ENCODE measurements around the gene THRSP. TPM values are rescaled to one million over a fixed set of nuclear protein-coding genes. Genes with fewer than 3 reads are reported as not detected.
"Not testable (repeated sequence)": the region's sequence is repeated elsewhere in the genome, so short reads cannot be mapped to it uniquely, and the experiment has no call there.

THRSP gene
- total RNA-seq, 4 donors from 2014 or later, result not detected

DNA sequence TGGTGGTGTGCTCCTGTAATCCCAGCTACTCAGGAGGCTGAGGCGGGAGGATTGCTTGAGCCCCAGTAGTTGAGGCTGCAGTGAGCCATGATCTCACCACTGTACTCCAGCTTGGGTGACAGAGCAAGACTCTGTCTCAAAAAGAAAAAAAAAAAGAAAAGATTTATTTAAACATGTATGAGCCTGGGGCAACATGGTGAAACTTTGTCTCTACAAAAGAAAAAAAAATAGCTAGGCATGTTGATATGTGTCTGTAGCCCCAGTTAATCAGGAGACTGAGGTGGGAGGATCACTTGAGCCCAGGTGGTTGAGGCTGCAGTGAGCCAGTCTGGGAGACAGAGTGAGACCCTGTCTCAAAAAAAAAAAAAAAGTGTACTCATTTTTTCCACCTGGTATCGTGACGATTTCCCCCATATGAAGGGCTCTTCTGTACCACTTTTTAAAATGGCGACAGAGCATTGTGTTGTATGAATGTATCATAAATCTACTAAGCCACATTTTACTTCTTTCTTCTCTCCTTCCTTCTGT, 24.2 kb upstream of the THRSP start:
- intact Hi-C loops (cut with DNase I; ENCODE audit: low total_unique reads), result no loop called here
- no peak for DNase-seq
- 63 to 73% methylated on average over 4 of the region's 4 CpGs for WGBS, 2 donors (ENCODE audit: low coverage in 1 of 2)
- H3K27ac ChIP-seq, result peak overlapping the region; percentile 67 to 78 (median 76)
- H3K4me1 ChIP-seq, result peaks cover 20 to 44% (median 37%) of the 10 kb centered on the region in 4 donors
- peak overlapping the region in 1 of 4 donors; percentile 22 for H3K4me3 ChIP-seq
- in situ Hi-C loops (cut with MboI; ENCODE audit: low pct_ligation_motif_present in 1 of 4, low pct_unique_long_range_greater_than_20kb in 1 of 4, low sequenced_read_pairs in 3 of 4), result no loop called here
- no peak for TF ChIP-seq POLR2AphosphoS5 (IDR thresholded peaks at IDR 0.05)
- TF ChIP-seq EP300 (IDR thresholded peaks at IDR 0.05; ENCODE audit: low read depth), result no peak
- no peak for TF ChIP-seq POLR2A (IDR thresholded peaks at IDR 0.05)
- H3K36me3 ChIP-seq, result no peaks in the 10 kb centered on the region
- no peaks in the 10 kb centered on the region for H3K9me3 ChIP-seq
- no peaks in the 10 kb centered on the region for H3K27me3 ChIP-seq

- WGBS, 2 donors (ENCODE audit: low coverage in 1 of 2), result 27 to 32% methylated on average over 6 to 7 of the region's 7 CpGs
- H3K9me3 ChIP-seq, result no peaks in the 10 kb centered on the region
- intact Hi-C loops (cut with DNase I; ENCODE audit: low total_unique reads) (no loop called here), in situ Hi-C loops (cut with MboI; ENCODE audit: low pct_ligation_motif_present in 1 of 4, low pct_unique_long_range_greater_than_20kb in 1 of 4, low sequenced_read_pairs in 3 of 4) (no loop called here)
- H3K4me1 ChIP-seq, result peaks cover 20 to 46% (median 39%) of the 10 kb centered on the region in 4 donors
- H3K27ac ChIP-seq, result peak overlapping the region; percentile 67 to 78 (median 76)
- peak; percentile 79 for DNase-seq
- TF ChIP-seq EP300 (IDR thresholded peaks at IDR 0.05; ENCODE audit: low read depth) (no peak), POLR2AphosphoS5 (IDR thresholded peaks at IDR 0.05) (no peak), POLR2A (IDR thresholded peaks at IDR 0.05) (no peak), CTCF (IDR thresholded peaks at IDR 0.05) (no peak)
- no peaks in the 10 kb centered on the region for H3K27me3 ChIP-seq
- peak overlapping the region in 1 of 4 donors; percentile 22 for H3K4me3 ChIP-seq
- H3K36me3 ChIP-seq, result no peaks in the 10 kb centered on the region
These were observed 23.6 kb upstream of the THRSP start for GRCh38 chr11:78039919-78040671.

DNA sequence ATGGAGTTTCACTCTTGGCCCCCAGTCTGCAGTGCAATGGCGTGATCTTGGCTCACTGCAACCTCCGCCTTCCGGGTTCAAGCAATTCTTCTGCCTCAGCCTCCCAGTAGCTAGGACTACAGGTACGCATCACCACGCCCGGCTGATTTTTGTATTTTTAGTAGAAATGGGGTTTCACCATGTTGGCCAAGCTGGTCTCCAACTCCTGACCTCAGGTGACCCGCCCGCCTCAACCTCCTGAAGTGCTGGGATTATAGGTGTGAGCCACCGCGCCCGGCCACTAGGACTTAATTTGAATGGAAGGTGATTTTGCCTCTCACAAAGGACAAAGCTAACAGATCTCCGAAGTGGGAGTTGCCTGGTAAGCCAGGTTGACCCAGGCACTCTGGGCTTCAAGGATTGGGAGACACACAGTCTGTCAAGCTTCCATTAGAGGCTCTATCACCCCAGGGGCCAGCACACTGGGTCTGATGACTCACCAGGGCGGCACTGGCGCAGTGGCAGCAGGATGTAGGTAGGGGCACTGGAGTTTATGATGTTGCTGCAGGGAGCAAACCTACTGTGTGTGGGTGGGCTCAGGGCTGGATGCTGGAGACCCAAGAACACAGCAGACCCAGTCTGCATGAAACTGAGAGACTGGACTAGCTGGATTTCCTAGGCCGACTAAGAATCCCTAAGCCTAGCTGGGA, 22.8 kb upstream of the THRSP start:
- intact Hi-C loops (cut with DNase I; ENCODE audit: low total_unique reads), result no loop called here

GRCh38 chr11:78041380-78041719, 22.3 kb upstream of the THRSP start:
- H3K4me3 ChIP-seq; H3K36me3 ChIP-seq; intact Hi-C loops (cut with DNase I; ENCODE audit: low total_unique reads); in situ Hi-C loops (cut with MboI; ENCODE audit: low pct_ligation_motif_present in 1 of 4, low pct_unique_long_range_greater_than_20kb in 1 of 4, low sequenced_read_pairs in 3 of 4); H3K27me3 ChIP-seq; DNase-seq; H3K9me3 ChIP-seq; H3K27ac ChIP-seq: not testable (repeated sequence)
- WGBS, 2 donors (ENCODE audit: low coverage in 1 of 2), result 96 to 100% methylated on average over 1 to 8 of the region's 8 CpGs
- H3K4me1 ChIP-seq, result peaks cover 20 to 58% (median 49%) of the 10 kb centered on the region in 4 donors

More for the DNA sequence above, 22.8 kb upstream of the THRSP start:
- no peak for DNase-seq
- Histone ChIP-seq H3K4me1 (peaks cover 20 to 54% (median 45%) of the 10 kb centered on the region in 4 donors), H3K9me3 (no peaks in the 10 kb centered on the region), H3K27me3 (no peaks in the 10 kb centered on the region), H3K4me3 (no peak overlapping the region), H3K27ac (peak overlapping the region; percentile 67 to 78 (median 76)), H3K36me3 (no peaks in the 10 kb centered on the region)
- in situ Hi-C loops (cut with MboI; ENCODE audit: low pct_ligation_motif_present in 1 of 4, low pct_unique_long_range_greater_than_20kb in 1 of 4, low sequenced_read_pairs in 3 of 4), result no loop called here
- no peak for TF ChIP-seq POLR2A (IDR thresholded peaks at IDR 0.05)
- TF ChIP-seq CTCF (IDR thresholded peaks at IDR 0.05), result peak in 1 of 5 experiments; percentile 9
- no peak for TF ChIP-seq POLR2AphosphoS5 (IDR thresholded peaks at IDR 0.05)
- WGBS, 2 donors (ENCODE audit: low coverage in 1 of 2), result 92 to 96% methylated on average over 12 to 15 of the region's 15 CpGs

GRCh38 chr11:78041843-78042440, 21.7 kb upstream of the THRSP start:
- in situ Hi-C loops (cut with MboI; ENCODE audit: low pct_ligation_motif_present in 1 of 4, low pct_unique_long_range_greater_than_20kb in 1 of 4, low sequenced_read_pairs in 3 of 4), result no loop called here
- WGBS, 2 donors (ENCODE audit: low coverage in 1 of 2), result 94 to 100% methylated on average over 5 to 14 of the region's 14 CpGs
- Histone ChIP-seq H3K4me1 (peaks cover 20 to 60% (median 48%) of the 10 kb centered on the region in 4 donors), H3K27me3 (no peaks in the 10 kb centered on the region), H3K9me3 (no peaks in the 10 kb centered on the region), H3K4me3 (no peak overlapping the region), H3K27ac (no peak overlapping the region), H3K36me3 (no peaks in the 10 kb centered on the region)
- intact Hi-C loops (cut with DNase I; ENCODE audit: low total_unique reads), result no loop called here
- no peak for DNase-seq
- TF ChIP-seq EP300 (IDR thresholded peaks at IDR 0.05; ENCODE audit: low read depth) (no peak), POLR2AphosphoS5 (IDR thresholded peaks at IDR 0.05) (no peak), CTCF (IDR thresholded peaks at IDR 0.05) (no peak), POLR2A (IDR thresholded peaks at IDR 0.05) (no peak)
